ENCODE results near the gene TRIM46.
"Not testable (repeated sequence)": the region's sequence is repeated elsewhere in the genome, so short reads cannot be mapped to it uniquely, and the experiment has no call there.

TRIM46 gene

DNA sequence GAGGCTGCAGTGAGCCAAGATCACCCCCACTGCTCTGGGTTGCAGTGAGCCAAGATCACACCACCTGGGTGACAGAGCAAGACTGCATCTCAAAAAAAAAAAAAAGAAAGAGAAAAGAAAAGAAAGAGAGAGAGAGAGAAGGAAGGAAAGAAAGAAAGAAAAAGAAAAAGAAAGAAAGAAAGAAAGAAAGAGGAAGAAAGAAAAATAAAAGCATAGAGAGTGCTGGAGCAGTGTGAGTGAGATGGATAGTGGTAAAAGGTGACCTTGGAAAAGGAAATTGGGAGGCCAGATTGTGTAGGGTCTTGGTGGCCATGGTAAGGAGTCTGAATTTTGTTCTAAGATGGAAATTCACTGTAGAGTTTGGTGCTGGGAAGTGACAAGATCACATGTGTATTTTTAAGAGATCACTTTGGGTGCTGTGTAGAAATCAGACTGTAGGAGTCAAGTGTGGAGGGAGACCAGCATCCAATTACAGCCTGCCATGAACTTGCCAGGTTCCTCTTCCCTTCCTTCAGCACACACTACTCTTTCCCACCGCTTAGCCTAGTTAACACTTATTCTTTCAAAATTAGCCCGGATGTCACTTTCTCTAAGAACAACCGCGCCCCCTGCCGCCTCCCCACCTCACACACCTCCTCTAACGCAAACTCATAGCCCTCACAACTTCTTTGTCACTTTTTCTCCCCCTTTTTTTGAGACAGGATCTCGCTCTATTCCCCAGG, 52.7 kb downstream of the TRIM46 start:
- Histone ChIP-seq H3K4me1 (ENCODE audit: low read depth, poor library complexity, severe bottlenecking) (peaks cover 22% of the 10 kb centered on the region), H2AFZ (ENCODE audit: low read depth) (peak overlapping the region; percentile 68)

DNA sequence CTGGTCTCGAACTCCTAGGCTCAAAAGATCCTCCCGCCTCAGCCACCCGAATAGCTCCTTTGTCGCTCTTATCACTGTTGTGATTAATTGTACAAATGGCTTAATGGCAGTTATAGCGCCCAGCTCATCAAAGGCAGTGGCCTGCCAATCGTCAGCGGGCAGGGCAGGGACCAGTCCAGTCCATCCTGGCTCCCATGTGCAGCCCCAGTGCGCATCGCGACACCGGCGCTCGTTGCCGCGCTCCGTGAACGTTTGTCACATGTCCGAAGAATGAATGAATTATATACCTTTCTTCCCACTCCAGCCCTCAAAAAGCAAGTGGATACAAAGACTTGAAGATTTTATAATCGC, 53.2 kb downstream of the TRIM46 start:
- Histone ChIP-seq H3K4me2 (peak overlapping the region; percentile 66), H3K79me2 (ENCODE audit: insufficient read depth, low read depth) (peaks cover 19% of the 10 kb centered on the region), H3K9ac (peak overlapping the region; percentile 75), H3K4me3 (IDR thresholded peaks at IDR 0.05; ENCODE audit: insufficient read depth, low read depth, low read length) (peak overlapping the region; percentile 100), H3K4me1 (ENCODE audit: low read depth, poor library complexity, severe bottlenecking) (peaks cover 22% of the 10 kb centered on the region), H4K20me1 (ENCODE audit: insufficient read depth) (no peaks in the 10 kb centered on the region), H3K27ac (peak overlapping the region; percentile 70), H2AFZ (ENCODE audit: low read depth) (peak overlapping the region; percentile 68), H3K27me3 (ENCODE audit: insufficient read depth, low read depth) (peaks cover 8% of the 10 kb centered on the region; the same call in 1 of the 2 replicates), H3K36me3 (ENCODE audit: insufficient read depth) (no peaks in the 10 kb centered on the region)
- TF ChIP-seq, protein P1, sequence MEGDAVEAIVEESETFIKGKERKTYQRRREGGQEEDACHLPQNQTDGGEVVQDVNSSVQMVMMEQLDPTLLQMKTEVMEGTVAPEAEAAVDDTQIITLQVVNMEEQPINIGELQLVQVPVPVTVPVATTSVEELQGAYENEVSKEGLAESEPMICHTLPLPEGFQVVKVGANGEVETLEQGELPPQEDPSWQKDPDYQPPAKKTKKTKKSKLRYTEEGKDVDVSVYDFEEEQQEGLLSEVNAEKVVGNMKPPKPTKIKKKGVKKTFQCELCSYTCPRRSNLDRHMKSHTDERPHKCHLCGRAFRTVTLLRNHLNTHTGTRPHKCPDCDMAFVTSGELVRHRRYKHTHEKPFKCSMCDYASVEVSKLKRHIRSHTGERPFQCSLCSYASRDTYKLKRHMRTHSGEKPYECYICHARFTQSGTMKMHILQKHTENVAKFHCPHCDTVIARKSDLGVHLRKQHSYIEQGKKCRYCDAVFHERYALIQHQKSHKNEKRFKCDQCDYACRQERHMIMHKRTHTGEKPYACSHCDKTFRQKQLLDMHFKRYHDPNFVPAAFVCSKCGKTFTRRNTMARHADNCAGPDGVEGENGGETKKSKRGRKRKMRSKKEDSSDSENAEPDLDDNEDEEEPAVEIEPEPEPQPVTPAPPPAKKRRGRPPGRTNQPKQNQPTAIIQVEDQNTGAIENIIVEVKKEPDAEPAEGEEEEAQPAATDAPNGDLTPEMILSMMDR (conservative IDR thresholded peaks at IDR 0.05; ENCODE audit: low read depth, low read length): peak; percentile 91

More for the DNA sequence above, 52.7 kb downstream of the TRIM46 start:
- TF ChIP-seq, protein P1 (conservative IDR thresholded peaks at IDR 0.05; ENCODE audit: low read depth, low read length): peak; percentile 98
- H3K27me3 ChIP-seq (ENCODE audit: insufficient read depth, low read depth): peaks cover 8% of the 10 kb centered on the region; the same call in 1 of the 2 replicates
- peak overlapping the region; percentile 100 for H3K4me3 ChIP-seq (IDR thresholded peaks at IDR 0.05; ENCODE audit: insufficient read depth, low read depth, low read length)
- peak overlapping the region; percentile 66 for H3K4me2 ChIP-seq
- H4K20me1 ChIP-seq (ENCODE audit: insufficient read depth): no peaks in the 10 kb centered on the region
- no peaks in the 10 kb centered on the region for H3K36me3 ChIP-seq (ENCODE audit: insufficient read depth)
- H3K79me2 ChIP-seq (ENCODE audit: insufficient read depth, low read depth): peaks cover 19% of the 10 kb centered on the region
- peak overlapping the region; percentile 70 for H3K27ac ChIP-seq
- peak overlapping the region; percentile 75 for H3K9ac ChIP-seq

DNA sequence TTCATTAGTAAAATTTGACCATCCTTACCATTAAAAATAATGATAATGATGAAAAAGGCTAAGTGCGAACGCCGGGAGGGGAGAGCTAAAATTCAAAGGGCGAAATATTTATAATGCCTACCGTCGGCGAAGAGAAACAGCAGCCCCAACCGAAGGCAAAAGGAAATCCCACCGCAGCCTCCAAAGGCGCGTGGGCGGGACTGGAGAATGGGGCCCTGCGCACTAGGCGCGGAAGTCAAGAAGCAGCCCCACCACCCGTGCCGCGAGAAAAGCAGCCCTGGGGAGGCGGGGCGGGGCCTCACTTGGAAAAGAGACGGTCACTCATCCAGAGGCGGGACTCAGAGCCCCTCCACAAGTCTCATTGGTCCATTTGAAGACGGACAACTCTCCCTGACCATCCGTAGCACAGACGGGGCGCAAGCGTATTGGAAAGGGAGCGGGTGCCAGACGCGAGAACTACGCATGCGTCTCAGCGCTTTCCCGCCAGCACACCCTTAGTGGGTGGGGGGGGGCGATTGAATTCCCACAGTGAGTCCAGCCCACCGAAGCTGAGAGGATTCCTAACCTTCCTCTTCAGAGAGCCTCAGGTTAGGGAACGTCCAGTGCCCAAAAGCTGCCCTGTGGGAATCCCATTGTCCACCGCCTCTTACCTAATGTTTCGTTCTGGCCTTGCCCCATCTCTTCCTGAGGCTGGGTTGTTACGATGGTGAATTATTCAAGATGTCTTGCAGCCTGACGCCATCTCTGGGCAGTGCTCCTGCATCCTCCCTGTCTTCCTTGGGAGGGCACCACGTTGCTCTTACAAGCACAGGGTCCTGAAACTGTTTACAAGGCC, 53.8 kb downstream of the TRIM46 start:
- Histone ChIP-seq H3K27me3 (ENCODE audit: insufficient read depth, low read depth) (peaks cover 8% of the 10 kb centered on the region; the same call in 1 of the 2 replicates), H3K79me2 (ENCODE audit: insufficient read depth, low read depth) (peaks cover 19% of the 10 kb centered on the region), H4K20me1 (ENCODE audit: insufficient read depth) (no peaks in the 10 kb centered on the region), H3K4me3 (IDR thresholded peaks at IDR 0.05; ENCODE audit: insufficient read depth, low read depth, low read length) (peak overlapping the region; percentile 100), H3K9ac (peak overlapping the region; percentile 75), H3K27ac (peak overlapping the region; percentile 70), H2AFZ (ENCODE audit: low read depth) (peak overlapping the region; percentile 68), H3K4me1 (ENCODE audit: low read depth, poor library complexity, severe bottlenecking) (peaks cover 22% of the 10 kb centered on the region), H3K36me3 (ENCODE audit: insufficient read depth) (no peaks in the 10 kb centered on the region), H3K4me2 (peak overlapping the region; percentile 66)
- TF ChIP-seq, protein P1 (conservative IDR thresholded peaks at IDR 0.05; ENCODE audit: low read depth, low read length): 0 out of 2 replicates have a peak, but pooled peaks have one; percentile 20

DNA sequence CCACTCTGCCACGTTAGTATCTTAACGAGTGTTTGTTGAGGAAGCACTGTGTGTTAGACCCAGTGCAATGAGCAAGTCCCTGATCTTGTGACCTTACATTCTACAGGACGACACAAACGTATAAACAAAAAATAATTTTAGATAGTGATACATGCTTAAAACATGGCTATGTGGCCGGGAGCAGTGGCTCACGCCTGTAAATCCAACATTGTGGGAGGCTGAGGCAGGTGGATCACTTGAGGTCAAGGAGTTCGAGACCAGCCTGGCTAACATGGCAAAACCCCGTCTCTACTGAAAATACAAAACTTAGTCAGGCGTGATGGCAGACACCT, 54.4 kb downstream of the TRIM46 start:
- TF ChIP-seq, protein P1 (conservative IDR thresholded peaks at IDR 0.05; ENCODE audit: low read depth, low read length): no peak
- Histone ChIP-seq H3K79me2 (ENCODE audit: insufficient read depth, low read depth) (peaks cover 19% of the 10 kb centered on the region), H3K4me3 (IDR thresholded peaks at IDR 0.05; ENCODE audit: insufficient read depth, low read depth, low read length) (no peak overlapping the region), H3K36me3 (ENCODE audit: insufficient read depth) (no peaks in the 10 kb centered on the region), H3K4me1 (ENCODE audit: low read depth, poor library complexity, severe bottlenecking) (peaks cover 20% of the 10 kb centered on the region), H4K20me1 (ENCODE audit: insufficient read depth) (no peaks in the 10 kb centered on the region), H3K27me3 (ENCODE audit: insufficient read depth, low read depth) (peaks cover 8% of the 10 kb centered on the region; the same call in 1 of the 2 replicates), H3K9ac (peak overlapping the region; percentile 16; the same call in 1 of the 2 replicates), H2AFZ (ENCODE audit: low read depth) (peak overlapping the region; percentile 68), H3K27ac (peak overlapping the region; percentile 2; the same call in 1 of the 2 replicates), H3K4me2 (peak overlapping the region; percentile 44)

DNA sequence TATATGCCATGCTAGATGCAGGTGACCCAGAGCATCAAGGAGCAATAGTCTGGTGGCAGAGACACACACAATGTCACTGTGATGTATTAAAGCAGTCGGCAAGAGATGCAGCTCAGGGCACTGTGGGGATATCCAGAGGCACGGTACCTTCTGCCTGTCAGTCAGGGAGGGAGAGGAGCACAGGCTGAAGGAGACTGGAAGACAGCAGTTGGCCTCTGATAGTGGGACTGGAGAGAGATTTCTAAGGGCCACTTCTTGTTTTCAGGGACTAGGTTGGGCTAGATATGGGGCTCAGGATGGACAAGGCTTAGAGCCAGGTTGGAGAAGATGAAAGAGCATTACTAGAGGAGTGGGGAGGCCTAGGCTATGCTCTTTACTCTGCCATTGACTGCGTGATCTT, 57.7 kb downstream of the TRIM46 start:
- not testable (repeated sequence) for H4K20me1 ChIP-seq (ENCODE audit: insufficient read depth); H2AFZ ChIP-seq (ENCODE audit: low read depth); H3K4me3 ChIP-seq (IDR thresholded peaks at IDR 0.05; ENCODE audit: insufficient read depth, low read depth, low read length); H3K36me3 ChIP-seq (ENCODE audit: insufficient read depth); H3K4me1 ChIP-seq (ENCODE audit: low read depth, poor library complexity, severe bottlenecking); H3K27ac ChIP-seq; H3K9ac ChIP-seq; H3K27me3 ChIP-seq (ENCODE audit: insufficient read depth, low read depth); H3K79me2 ChIP-seq (ENCODE audit: insufficient read depth, low read depth); H3K4me2 ChIP-seq

DNA sequence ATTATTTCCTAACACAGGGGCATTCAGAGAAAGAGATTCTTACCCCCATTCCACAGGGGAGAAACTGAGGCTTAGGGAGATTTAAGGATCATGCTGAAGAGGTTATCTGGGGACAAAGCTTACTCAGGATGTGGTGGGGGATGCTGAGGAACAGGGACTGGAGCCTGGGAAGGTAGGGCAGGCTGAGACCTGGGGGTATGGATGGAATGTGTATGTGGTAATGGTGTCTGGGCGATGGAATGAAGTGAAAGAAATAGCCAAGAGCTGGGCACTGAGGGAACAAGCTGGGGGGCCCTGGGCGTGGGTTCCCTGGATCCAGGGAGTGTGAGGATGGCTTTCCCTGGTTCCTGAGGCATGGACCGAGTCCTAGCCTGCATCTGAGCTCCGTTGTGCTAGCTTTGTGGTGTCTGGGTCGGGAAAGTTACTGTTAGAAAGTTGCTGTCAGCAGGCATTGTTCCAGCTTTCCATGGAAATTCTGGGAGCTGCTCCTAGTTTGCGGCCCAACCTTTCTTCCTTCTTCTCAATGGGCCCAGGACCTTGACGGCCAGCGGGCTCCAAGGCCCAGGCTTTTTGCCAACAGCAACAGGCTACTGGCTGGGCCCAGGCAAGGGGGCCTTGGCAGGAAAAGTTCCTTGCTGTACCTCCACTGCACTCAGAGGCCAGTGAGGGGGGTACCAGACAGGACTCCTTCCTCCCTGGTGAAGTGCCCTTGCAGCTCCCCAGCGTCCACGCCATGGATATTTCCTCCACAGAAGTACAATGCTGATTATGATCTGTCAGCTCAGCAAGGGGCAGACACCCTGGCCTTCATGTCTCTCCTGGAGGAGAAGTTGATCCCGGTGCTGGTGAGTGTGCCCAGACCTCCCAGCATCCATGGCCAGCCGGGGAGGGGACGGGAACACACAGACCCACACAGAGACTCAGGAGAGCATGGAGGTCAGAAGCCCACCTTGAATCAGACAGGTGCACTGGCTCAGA, 58.6 kb downstream of the TRIM46 start:
- H3K36me3 ChIP-seq (ENCODE audit: insufficient read depth); H3K4me2 ChIP-seq; H4K20me1 ChIP-seq (ENCODE audit: insufficient read depth); H3K27ac ChIP-seq; H3K79me2 ChIP-seq (ENCODE audit: insufficient read depth, low read depth); H3K4me1 ChIP-seq (ENCODE audit: low read depth, poor library complexity, severe bottlenecking); H2AFZ ChIP-seq (ENCODE audit: low read depth); H3K27me3 ChIP-seq (ENCODE audit: insufficient read depth, low read depth); H3K4me3 ChIP-seq (IDR thresholded peaks at IDR 0.05; ENCODE audit: insufficient read depth, low read depth, low read length); H3K9ac ChIP-seq: not testable (repeated sequence)
